Fibroblast of skin of scalp (primary cell): ENCODE data around the gene TNFRSF1B.
A peak's percentile ranks its signal among the peaks of the same experiment; 100 is the strongest.
"Not testable (repeated sequence)": the region's sequence is repeated elsewhere in the genome, so short reads cannot be mapped to it uniquely, and the experiment has no call there.

Experiments
- DNase-seq: peaks from one replicate; pipeline ENCODE4 v3.0.0-alpha.2; 2013

Gene TNFRSF1B

DNA sequence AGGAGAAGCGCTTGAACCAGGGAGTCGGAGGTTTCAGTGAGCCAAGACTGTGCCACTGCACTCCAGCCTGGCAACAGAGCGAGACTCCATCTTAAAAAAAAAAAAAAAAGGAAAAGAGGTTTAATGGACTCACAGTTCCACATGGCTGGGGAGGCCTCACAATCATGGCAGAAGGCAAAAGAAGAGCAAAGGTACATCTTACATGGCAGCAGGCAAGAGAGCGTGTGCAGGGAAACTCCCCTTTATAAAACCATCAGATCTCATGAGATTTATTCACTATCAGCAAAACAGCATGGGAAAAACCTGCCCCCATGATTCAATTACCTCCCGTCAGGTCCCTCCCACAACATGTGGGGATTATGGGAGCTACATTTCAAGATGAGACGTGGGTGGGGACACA, 57.3 kb downstream of the TNFRSF1B start:
- DNase-seq = not testable (repeated sequence)

DNA sequence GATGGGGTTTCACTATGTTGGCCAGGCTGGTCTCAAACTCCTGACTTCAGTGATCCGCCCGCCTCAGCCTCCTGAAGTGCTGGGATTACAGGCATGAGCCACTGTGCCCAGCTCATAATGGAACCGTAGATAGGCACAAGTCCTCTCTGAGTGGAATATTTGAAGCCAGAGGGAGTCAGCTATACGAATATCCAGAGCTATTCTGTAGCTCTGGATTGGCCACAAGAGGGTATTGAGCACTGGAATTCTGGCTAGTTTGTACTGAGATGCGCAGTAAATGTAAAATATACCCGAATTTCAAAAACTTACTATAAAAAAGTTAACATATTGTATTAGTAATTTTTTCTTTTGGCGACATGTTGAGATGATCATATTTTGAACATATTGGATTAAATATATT, 62.2 kb downstream of the TNFRSF1B start:
- DNase-seq = no peak

DNA sequence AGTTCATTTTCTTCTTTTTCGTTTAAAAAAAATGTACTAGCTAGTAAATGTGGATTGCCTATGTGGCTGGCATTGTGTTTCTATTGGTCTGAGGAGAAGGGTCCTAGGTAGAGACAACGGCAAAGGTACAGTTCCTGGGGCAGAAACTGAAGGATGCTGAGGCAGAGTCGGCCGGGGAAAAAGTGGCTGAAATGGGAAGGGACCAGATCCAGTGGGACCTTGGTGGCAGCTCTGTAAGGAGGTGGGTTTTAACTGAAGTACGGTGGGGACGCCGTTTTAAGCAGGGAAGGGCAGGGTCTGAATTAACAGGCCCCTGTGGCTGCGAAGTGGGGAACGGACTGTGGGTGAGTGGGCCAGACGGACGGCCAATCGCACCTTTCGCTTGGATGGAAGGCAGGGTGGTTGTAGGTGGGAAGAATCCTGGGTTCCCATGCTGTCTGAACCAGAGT, 62.6 kb downstream of the TNFRSF1B start:
- no peak for DNase-seq

DNA sequence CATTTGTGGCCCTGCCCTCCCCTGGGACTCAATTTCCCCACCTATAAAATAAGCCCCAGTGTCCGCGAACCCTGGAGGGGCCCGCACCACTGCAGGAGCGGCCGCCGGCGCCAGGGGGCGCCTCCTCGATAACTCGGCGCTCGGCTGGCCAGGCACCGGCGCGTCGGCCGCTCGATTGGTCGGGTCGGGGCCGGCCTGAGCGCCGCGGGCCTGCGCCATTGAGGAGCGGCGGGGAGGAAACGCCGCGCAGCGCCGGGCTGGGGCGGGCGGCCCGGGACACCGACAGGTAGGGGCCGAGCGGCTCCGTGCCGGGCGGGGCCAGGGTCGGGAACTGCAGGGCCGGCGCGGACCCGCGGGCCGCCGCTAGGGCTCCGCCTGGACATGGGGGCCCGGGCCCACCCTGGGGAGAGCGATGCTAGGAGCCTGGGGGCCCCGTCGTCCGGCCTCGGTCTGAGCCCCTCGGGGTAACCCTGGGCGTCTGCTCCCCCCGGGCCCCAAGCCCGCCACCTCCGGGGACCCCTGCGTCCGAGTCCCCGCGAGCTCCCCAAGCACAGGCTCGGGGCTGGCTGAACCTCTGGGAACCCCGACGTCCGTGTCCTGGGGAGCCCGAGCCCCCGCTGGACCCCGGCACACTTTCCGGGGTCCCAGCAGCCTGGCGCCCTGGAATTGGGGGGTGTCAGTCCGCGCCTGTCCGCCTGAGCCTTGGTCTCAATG, 63.2 kb downstream of the TNFRSF1B start, which contains the start of gene VPS13D:
Gene VPS13D, plus strand, starts transcription at position 196 of the 714 bp plus-strand sequence. CDS start 4,237 bp downstream, outside the sequence.
- DNase-seq = peak; percentile 82

DNA sequence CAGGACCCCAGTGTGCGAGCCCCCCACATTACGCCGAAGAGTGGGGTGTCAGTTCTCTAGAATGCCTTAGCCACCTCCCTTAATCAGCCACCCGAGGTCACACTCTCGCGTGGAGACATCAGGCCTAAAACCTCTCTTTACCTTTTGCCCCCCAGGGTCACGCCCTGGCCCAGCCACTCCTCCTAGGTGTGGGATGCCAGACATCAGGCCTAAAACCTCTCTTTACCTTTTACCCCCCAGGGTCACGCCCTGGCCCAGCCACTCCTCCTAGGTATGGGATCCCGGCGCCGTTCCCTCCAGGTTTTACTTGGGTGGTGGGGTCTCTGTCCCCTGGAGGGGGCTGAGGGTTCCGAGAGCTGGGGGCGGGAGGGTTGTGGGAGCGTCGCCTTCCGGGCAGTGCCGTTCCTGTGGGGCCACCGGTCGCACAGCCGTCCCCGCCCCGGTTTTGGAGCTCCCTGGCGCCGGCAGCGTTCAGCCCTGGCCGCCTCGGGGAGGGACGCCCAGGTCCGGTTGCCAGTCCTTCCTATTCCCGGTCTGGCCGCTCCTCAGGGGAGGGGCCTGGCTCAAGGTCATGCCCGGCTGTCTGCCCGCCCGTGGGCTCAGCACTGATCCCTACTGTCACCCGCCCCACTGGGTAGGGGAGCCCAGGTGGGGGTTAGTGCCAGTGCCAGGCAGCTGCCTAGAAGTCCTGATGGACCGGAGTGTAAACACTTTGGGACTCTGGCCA, 63.9 kb downstream of the TNFRSF1B start:
- peak; percentile 8 for DNase-seq

DNA sequence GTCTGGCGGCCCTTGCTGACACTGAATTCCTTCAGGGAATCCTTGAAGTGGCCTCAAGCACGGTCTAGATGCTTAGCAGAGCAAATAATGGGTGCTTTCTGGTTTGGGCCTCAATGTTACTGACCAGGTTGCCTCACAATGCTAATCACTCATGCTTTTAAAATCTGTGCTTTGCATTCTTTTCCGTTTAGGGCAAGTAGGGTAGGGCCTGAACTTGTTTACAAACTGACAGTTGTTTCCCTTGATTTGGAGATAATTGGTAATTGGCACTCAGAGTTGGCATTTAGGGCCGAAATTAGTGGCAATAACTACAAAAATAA, 64.4 kb downstream of the TNFRSF1B start:
- no peak for DNase-seq

DNA sequence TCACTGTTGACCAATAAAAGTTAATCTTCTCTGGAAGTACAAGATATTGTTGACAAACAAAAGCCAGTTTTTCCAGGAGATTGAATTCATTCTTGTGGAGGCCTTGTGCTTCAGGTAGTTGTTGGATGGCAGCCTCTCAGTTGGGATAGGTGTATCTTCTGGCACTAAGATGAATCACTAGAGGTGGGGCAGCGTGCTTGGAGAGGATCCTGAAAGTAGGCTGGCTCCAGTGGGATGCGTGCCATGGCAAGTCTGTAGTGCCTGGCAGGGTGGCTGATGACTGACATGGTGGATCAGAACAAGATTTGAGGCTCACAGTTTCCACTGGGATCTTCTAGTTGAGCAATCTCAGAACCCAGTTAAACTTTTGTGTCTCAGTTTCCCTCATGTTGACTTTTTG, 65.4 kb downstream of the TNFRSF1B start:
- DNase-seq = no peak

DNA sequence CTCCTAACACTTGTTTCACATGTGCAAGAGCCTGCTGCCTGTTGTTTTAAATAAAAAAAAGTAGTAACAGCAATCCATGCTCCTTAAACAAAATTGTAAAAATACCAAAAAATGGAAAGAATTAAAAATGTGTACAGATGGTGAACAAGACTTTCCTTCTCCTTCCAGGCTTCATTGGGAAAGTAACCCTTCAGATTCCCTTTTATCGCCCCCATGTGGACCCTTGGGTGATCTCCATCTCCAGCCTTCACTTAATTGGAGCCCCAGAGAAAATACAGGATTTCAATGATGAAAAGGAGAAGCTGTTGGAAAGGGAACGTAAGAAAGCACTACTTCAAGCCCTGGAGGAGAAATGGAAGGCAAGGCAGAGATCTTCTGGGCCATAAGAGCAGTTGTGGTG, 77.3 kb downstream of the TNFRSF1B start:
- no peak for DNase-seq

DNA sequence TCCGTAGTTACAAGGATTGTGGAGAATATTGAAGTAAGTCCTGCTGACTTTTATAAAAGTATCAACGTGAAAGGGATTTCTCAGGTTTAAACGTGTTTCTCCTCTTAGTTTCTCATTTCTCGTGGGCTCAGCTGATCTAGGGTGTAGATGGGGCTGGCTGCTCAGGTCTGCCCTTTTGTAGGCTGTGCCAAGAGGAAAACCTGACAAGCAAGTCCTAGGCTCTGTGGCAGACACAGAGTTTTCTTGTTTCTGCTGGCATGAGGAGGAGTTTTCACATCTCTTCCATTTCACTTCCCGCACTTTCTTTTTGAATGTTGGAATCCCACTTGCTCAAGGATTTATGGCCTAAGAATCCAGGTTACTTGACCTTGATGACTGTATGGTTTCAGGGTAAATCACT, 77.8 kb downstream of the TNFRSF1B start:
- no peak for DNase-seq

DNA sequence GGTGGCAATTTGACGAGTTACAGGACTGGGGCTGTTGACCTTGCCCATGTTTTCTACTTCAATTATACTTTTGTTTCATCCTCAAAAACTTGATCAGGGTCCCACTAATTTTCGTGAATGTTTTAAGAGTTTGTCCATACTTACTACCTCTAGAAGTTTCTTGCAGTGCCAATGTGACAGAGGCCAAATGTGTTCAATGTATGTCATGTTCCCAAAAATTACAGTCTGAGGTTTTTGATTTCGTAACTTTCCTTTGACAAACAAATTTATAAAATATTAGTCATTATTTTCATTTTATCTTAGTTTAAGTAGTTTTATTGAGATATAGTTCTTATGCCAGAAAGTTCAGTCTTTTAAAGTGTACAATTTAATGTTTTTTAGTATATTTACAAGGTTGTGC, 78.3 kb downstream of the TNFRSF1B start:
- DNase-seq = peak; percentile 13

DNA sequence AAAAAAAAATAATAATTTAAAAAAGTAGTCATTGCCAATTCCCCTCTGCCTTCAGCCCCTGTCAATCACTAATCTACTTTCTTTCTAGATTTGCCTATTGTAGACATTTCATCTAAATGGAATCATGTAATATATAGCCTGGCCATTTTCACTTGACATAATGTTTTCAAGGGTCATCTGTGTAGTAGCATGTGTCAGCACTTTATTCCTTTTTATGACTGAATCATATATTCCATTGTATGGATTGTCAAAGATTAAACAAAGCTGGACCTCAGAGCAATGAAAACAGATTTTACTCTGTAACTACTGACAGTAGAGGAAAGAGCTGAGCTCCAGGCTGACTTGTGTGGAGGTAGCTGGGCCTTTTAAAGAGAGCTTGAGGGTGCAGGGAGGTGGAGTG, 78.9 kb downstream of the TNFRSF1B start:
- no peak for DNase-seq

DNA sequence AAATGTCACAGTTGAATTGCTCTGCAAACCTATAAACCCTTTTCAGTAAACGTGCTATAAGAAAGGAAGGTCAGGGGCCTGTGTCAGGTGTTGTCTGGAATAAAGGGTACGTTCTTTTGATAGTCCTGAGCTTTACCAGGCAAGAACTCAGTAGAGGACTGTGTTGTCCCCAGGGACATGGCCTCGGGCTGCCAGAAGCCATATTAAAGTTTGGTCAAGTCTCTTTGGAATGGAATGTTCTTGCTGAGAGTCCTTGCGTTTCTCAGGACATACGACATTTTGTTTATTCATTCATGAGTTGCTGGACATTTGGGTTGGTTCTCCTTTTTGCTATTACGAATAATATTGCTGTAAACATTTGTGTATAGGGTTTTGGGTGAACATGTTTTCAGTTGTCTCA, 79.8 kb downstream of the TNFRSF1B start:
- no peak for DNase-seq

DNA sequence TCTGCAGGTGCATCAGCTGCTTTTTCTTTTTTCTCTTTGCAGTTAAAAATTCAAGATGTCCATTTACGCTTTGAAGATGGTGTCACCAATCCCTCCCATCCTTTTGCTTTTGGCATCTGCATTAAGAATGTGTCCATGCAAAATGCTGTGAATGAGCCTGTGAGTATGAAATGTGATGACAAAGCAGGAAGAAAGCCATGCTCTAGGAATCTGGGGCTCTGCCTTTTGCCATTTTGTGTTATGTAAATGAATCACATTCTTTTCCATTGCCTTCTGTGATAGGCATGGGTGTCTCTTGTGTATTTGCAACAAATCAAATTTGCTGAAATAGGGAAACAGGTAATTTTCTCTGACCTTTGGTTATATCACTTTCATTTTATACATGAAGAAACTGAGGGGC, 82.4 kb downstream of the TNFRSF1B start:
- peak; percentile 21 for DNase-seq

DNA sequence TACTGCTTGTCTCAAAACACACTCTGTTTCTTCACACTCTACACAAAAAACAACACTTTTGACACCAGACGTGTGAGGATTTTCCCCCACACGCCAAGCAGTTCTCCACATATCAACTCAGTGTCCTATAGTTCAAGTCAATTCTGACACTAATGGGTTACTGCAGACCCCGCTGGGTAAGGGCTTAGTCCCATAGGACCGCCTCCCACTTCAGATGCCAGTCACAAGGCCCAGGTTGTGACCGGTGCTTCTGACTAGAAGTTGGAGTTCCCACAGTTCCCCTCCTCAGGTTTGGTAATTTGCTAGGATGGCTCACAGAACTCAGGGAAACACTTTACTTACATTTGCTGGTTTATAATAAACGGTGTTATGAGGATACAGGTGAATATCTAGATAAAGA, 83.0 kb downstream of the TNFRSF1B start:
- no peak for DNase-seq

DNA sequence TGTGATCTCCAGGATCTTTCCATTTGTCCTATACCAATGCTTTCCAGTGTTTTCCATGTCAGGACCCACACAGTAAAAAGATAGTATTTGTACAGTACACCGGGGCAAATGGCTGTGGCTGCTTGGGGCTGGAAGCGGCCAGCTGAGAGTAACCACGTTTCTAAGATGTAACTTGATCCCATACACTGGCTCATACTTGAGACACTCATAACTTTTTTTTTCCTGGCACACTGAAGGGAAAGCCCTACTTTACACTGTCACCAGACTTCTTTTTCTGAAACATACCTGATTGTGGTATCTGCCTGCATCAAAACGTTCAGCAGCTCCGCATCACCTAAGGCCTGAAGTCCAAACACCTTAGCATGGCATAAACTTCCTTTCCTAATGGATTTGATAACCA, 84.7 kb downstream of the TNFRSF1B start:
- DNase-seq = no peak

DNA sequence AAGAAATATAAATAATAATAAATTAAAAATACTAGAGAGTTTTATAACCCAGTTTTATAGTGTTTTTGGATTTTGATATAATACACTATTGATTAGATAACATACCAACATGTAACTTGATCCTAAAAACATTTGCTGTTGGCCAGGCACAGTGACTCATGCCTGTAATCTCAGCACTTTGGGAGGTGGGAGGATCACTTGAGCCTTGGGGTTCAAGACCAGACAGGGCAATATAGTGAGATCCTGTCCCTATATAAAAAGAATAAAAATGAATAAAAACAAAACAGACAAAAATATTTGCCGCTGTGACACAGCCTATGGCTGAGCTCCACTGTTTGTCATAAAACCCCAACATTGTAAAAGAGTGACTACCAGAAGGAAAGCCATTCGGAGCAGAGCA, 89.1 kb downstream of the TNFRSF1B start:
- no peak for DNase-seq

DNA sequence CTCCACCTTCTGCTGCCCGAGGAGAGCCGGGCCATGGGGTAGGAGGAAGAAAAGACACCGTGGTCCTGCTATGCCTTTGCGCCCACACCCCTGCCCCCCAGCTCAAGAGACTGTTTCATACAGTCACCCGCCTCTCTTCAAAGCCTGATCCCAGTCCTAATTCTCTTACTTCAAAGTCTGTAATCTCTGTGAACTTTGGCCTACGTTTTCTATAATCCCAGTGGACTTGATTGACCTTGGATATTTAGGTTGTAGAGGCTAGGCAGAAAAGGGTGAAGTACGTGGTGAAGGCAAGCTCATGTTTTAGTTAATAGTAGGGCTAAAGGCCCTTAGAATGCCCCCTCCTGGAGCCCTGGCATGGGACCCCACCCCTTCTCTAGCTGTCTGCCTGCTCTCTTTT, 91.5 kb downstream of the TNFRSF1B start:
- DNase-seq = no peak
